CD4-positive, alpha-beta T cell treated with Interleukin-10 for 1 hour (primary cell): ENCODE data around the gene ENTPD8.

Source experiments
- DNase-seq: peaks from one replicate; pipeline ENCODE4 v3.0.0-alpha.2; 2020

The ENTPD8 gene

GRCh38 chr9:137441289-137441934 lies at the start of gene ENTPD8:
TSS of gene ENTPD8 (minus strand) at chr9:137441357. CDS start at chr9:137438285, 3,072 bp downstream.
- no peak for DNase-seq

GRCh38 chr9:137490532-137491186 lies 49.5 kb upstream of the ENTPD8 start:
- no peak for DNase-seq

- no peak for DNase-seq
Measured at GRCh38 chr9:137488906-137489305, 47.7 kb upstream of the ENTPD8 start.

- DNase-seq: no peak
Measured at GRCh38 chr9:137488327-137488653, 47.1 kb upstream of the ENTPD8 start.

GRCh38 chr9:137487454-137488326 lies 46.5 kb upstream of the ENTPD8 start:
- no peak for DNase-seq

- DNase-seq: no peak
Measured at GRCh38 chr9:137486545-137487453, 45.6 kb upstream of the ENTPD8 start.

- no peak for DNase-seq
Measured at GRCh38 chr9:137486141-137486490, 45.0 kb upstream of the ENTPD8 start.

GRCh38 chr9:137485343-137486140 lies 44.4 kb upstream of the ENTPD8 start:
- DNase-seq: no peak

- no peak for DNase-seq
Measured at GRCh38 chr9:137484551-137485315, 43.6 kb upstream of the ENTPD8 start.

GRCh38 chr9:137482094-137482781 lies 41.1 kb upstream of the ENTPD8 start:
- no peak for DNase-seq

GRCh38 chr9:137480686-137481683 lies 39.8 kb upstream of the ENTPD8 start:
- DNase-seq: no peak

GRCh38 chr9:137479892-137480685 lies 38.9 kb upstream of the ENTPD8 start:
- no peak for DNase-seq

- no peak for DNase-seq
Measured at GRCh38 chr9:137478962-137479861, 38.1 kb upstream of the ENTPD8 start.

- DNase-seq: no peak
Measured at GRCh38 chr9:137478613-137478961, 37.4 kb upstream of the ENTPD8 start.

- no peak for DNase-seq
Measured at GRCh38 chr9:137477778-137478612, 36.8 kb upstream of the ENTPD8 start.

- no peak for DNase-seq
Measured at GRCh38 chr9:137476856-137477255, 35.7 kb upstream of the ENTPD8 start.
